Stimulated activated CD4-positive, alpha-beta T cell treated with anti-CD3 and anti-CD28 coated beads, Interleukin-15, amount 100 ng/mL, for 48 hours (primary cell): Measurements from ENCODE around the gene MST1R.
A peak's percentile ranks its signal among the peaks of the same experiment; 100 is the strongest.
"Not testable (repeated sequence)": the region's sequence is repeated elsewhere in the genome, so short reads cannot be mapped to it uniquely, and the experiment has no call there.

Source experiments
- DNase-seq, 2 donors: peaks; one replicate each; pipeline ENCODE4 v3.0.0-alpha.2; 2020; ENCODE audit warnings: low read depth in 2 of 2

Gene MST1R

DNA sequence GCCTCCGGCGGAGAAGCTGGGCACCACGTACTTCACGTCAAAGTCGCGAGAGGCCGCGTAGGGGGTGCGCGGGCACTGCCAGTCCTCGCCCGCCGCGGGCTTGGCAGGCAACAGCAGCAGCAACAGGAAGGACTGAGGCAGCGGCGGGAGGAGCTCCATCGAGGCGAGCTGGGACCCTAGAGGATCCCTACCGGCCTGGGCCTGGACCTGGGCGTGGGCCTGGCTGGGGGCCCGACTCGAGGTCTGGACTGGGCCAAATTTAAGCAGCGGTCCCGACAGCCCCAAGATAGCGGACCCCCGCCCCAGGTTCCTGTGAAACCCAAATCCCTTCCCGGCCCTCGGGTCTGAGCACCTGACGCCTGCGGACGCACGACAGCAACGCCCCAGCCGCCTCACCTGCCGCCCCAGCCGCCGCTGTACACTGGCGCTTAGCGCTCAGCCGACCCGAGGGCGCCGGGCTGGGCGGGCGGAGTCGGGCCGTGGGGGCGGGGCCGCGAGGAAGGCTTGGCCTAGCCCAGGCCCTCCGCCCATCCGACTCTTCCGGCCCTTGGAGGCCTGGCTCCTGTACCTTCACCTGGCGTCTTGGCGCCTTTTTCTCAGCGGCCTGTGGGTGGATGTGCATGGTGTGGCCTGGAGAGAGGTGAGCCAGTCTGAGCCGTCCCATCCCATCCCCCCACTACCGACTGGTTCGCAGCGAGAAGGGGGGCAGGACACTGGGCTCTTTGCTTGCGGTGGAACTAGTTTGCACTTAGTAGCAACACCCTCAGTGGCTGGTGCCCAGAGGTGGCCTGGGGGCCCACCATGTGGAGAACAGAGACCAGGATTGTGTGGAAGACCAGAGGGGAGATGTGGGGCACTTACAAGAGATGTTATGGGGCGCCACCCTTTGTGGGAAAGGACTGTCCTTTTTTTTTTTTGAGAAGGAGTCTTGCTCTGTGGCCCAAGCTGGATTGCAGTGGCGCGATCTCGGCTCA lies at the start of gene MST1R:
TSS of gene MST1R (minus strand) at position 423 of the 974 bp plus-strand sequence. CDS start at position 159, 264 bp downstream.
- peak; percentile 77 to 87 for DNase-seq

DNA sequence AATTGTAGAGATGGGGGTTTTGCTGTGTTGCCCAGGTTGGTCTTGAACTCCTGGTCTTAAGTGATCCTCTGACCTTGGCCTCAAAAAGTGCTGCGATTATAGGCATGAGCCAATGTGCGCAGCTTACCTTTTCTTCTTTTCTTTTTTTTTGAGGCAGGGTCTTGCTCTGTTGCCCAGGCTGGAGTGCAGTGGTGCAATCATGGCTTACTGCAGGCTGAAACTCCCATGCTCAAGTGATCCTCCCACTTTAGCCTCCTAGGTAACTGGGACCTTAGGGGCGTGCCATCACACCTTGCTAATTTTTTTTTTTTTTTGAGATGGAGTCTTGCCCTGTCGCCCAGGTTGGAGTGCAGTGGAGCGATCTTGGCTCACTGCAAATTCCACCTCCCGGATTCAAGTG lies 49.3 kb upstream of the MST1R start:
- DNase-seq, result no peak

DNA sequence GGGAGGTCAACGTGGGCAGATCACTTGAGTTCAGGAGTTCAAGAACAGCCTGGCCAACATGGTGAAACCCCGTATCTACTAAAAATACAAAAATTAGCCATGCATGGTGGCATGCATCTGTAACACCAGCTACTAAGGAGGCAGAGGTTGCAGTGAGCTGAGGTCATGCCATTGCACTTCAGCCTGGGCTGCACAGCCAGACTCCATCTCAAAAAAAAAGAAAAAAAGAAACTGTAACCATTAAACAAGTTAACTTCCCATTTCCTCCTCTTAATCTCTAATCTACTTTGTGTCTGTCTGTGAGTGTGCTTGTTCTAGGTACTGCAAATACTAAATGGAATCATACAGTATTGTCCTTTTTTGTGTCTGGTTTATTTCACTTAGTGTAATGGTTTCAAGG lies 39.0 kb upstream of the MST1R start:
- DNase-seq, result no peak

DNA sequence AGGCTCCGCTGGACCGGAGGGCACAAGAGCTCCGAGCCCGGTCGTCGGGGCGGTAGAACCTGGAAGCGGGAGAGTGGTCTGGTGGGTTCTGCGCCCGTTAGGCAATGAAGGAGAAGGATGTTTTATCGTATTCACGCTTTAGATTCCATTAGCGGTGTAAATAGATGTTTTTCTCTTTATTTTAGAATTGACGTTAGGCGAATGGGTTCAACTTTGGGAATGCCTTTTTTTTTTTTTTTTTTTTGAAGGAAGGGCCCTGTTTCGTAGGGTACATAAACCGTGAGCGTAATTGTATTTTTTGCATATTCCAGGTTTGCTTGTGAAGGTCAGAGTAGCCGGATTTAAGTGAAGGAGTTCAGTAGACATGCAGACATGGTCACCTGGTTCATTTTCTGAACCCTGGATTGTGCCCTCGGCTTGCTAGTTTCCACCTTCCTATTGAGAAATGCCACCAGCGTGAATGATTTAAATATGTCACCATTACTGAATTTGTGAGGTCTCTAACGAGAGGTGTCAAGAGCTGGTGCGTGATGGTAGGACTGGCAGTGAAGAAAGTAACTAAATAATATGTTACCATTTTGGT lies 37.1 kb upstream of the MST1R start:
- DNase-seq, result no peak

DNA sequence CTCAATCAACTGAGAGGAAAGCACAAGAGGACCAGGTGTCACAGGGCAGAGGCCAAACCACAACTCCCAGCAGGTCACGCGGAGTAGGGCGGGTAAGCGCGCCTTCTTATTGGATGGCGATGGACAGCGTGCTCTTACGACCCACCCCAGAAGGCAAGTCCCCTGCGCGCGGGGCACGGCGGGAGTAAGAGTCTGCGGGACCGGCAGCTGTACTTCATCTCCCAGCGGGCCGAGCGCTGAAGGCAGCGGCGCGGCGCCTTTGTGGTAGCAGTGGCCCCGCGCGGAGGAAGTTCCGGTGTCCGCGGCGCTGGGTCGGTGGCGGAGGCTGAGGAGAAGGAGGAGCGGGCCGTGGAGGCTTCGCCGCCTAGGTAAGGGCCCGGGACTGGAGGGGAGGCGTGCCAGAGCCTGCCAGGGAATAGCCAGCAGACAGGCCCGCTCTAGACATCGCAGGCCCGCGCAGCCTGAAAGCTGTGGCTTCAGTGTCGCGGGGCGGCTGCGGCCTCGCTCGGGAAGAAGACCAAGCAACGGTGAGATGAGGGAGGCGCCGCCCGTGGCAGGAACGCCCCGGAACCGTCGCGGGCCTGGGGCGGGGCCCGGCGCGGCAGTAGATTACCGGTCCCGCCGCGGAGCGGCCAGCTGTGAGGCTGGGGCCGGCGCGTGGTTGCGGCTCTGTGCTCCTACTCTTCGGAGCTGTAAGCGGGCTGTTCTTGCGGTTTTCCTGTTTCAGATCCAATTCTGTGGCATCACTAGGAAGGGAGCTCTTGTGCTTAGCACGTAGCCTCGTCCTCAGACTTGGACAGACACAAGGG lies 36.4 kb upstream of the MST1R start, which contains the start of gene RBM6:
TSS of gene RBM6 (plus strand) at position 293 of the 809 bp plus-strand sequence. CDS start 22,492 bp downstream, outside the sequence.
- peak; percentile 92 to 96 for DNase-seq

DNA sequence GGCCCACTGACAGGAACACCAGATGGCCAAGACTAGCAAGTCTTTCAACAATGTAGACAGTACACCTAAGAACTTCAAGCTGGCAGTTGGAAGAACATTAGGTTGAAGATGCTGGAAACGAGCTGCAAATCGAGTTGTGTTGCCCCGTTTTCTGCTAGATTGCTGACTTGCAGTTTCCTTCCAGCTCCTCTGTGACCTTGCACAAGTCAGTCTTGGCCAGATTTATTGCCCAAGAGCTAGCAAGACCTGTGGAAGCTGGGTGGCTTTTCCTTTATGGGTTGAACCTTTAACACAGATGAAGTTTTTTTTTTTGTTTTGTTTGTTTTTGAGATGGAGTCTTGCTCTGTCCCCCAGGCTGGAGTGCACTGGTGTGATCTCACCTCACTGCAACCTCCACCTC lies 33.4 kb upstream of the MST1R start:
- DNase-seq, result no peak

DNA sequence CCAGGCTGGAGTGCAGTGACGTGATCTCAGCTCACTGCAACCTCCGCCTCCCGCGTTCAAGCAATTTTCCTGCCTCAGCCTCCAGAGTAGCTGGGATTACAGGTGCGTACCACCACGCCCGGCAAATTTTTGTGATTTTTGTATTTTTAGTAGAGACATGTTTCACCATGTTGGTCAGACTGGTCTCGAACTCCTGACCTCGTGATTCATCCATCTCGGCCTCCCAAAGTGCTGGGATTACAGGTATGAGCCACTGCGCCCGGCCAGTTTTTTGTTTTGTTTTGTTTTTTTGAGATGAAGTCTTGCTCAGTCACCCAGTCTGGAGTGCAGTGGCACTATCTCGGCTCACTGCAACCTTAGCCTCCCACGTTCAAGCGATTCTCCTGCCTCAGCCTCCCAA lies 28.6 kb upstream of the MST1R start:
- not testable (repeated sequence) for DNase-seq

DNA sequence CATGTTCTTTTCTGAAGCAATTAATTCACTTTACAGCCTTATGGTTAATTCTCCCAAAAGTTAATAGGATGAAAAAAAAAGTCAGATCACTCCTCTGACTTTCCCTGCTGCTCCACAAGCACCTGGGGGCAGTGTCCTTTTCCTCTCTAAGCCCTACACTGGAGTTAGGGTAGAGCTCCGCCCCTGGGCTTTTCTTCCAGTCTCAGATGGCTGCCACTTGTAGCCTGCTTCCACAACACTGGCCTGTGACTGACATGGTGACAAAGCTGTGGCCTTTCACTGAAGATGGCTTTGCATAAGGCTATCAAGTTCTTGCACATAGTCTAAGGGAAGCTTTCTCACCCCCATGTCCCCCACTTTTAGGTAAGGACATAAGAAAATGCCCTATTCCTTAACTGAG lies 27.2 kb upstream of the MST1R start:
- no peak for DNase-seq

DNA sequence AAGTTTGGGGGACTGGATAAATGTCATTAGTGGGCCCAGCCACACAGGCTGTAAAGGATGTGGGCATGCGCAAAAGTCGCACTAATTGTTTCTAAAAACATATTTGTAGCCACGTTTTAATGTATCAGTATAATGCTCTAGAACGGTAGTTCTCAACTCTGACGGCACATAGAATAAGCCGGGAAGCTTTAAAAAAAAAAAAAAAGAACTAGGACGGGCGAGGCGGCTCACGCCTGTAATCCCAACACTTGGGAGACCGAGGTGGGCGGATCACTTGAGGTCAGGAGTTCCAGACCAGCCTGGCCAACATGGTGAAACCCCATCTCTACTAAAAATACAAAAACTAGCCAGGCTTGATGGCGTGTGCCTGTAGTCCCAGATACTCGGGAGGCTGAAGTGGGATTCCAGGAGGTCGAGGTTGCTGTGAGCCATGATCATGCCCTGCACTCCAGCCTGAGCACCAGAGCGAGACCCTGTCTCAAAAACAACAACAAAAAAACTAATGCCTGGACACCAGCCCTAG lies 26.6 kb upstream of the MST1R start:
- DNase-seq, result no peak

DNA sequence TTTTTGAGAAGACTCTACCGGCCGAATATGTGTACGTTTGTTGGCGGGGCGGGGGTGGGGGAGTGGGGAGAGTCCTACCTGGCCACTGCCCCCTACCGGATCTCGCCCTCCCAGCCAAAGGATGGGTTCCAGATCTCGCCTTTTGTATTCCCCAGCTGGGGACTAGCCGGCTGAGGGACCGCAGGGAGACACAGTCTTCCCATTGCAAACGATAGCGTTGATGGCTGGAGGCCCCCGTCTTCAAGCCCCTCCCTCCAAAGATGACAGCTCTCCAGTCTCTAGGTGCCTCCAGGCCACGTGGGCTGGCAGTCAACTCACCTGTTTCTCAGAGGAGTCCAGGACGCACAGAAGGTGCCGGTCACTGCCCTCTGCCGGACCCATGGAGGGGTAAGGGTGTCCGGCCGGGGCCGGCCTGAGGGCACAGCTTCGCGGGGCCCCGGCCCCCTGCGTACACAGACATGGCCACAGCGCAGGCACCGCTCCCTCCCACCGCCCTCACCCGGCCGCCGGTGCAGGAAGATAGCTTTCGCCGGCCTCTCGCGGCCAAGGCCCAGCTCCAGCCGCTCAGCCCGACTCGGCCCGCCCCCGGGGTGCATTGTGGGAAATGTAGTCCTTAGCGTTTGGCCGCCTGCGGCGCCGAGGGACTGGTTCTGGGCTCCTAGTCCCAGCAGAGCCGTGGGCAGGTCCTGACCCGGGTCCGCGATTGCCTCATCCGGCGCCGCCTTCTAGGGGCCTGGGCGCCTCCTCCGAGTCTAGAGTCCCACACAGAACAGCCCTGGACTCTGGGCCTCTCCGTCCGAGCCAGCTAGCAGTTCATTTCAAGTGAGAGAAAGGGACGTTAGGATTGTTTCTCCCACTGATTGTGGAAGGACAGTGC lies 25.9 kb upstream of the MST1R start, which contains the start of gene MON1A:
TSS of gene MON1A (minus strand) at position 521 of the 877 bp plus-strand sequence. CDS start 16,465 bp downstream, outside the sequence.
- DNase-seq, result peak; percentile 78 to 86

DNA sequence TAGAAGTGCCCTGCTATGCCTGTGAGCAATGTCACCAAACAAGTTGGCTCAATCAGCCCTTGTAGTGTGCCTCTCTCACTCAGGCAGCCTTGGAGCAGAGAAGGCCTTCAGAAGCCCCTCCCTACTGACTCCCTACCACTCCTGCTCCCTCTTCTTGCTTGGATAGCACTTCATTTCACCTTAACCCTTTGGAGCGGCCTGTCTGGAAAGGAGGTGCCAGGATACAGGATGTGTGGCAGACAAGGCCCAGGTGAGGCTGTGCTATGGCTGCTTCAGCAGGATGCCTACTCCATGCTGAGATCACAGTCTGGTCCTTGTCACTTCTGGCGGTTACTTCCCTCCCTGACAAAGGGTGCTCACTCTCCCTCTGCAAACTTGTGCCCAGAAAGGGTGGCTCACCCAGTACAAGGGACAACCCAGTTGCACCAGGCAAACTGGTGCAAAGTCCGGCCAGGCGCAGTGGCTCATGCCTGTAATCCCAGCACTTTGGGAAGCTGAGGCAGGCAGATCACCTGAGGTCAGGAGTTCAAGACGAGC lies 24.9 kb upstream of the MST1R start:
- DNase-seq, result no peak

DNA sequence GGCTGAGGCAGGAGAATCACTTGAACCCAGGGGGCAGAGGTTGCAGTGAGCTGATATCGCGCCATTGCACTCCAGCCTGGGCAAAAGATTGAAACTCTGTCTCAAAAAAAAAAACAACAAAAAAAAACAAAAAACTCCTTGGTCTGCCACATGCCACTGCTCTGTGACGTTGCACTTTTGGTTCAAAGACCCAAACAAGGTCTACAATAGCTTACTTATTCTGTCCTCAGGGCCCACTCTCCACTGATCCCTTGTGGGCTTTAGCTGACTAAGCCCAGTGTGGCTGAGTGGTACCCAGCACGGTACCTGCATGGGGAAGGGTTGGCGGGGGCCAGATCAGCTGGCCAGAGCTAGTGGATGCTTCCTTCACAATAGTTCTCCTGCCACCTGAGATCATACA lies 24.1 kb upstream of the MST1R start:
- no peak for DNase-seq

DNA sequence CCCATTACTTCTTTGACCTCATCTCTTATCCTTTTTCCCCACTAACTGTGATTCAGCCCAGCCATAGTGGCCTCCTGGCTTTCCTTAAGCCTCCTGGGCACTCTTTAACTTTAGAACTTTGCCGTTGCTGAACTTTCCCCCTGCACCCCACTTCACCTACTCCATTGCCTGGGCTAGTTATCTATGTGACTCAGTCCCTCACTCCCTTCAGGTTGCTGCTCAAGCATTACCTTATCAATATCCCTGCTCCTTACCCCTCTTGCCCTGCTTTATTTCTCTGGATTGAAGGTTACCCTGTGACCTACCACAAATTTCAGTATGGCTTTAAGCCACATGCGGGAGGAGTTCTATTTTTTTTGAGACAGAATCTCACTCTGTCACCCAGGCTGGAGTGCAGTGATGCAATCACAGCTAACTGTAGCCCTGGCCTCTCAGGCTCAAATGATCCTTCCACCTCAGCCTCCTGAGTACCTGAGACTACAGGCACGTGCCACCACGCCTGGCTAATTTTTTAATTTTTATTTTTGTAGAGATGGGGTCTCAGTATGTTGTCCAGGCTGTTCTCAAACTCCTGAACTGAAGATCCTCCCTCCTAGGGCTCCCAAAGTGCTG lies 22.6 kb upstream of the MST1R start:
- no peak for DNase-seq

DNA sequence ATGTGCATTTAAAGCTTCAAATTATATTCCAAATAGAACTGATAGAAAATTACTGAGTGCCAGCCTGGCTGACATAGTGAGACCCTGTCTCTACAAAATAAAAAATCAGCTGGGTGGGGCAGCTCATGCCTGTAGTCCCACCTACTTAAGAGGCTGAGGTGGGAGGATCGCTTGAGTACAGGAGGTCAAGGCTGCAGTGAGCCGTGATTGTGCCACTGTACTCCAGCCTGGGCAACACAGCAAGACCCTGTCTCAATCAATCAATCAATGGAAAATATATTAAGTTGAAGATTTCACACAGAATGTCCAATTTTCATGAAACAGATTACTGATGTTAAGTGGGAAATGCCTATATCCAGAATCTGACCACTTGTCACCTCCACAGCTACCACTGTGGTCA lies 21.8 kb upstream of the MST1R start:
- no peak for DNase-seq

DNA sequence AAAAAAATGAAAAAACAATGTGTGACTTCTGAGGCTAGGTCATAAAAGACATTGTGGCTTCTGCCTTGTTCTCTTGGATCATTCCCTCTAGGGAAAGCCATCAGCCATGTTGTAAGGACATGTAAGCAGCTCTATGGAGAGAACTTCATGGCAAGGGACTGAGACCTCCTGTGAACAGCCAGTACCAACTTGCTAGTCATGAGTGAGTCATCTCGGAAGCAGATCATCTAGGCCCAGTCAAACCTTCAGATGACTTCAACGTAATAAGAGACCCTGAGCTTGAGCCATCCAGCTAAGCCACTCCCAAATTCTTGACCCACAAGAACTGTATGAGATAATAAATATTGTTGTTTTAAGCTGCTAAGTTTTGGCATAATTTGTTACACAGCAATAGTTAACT lies 21.0 kb upstream of the MST1R start:
- no peak for DNase-seq

DNA sequence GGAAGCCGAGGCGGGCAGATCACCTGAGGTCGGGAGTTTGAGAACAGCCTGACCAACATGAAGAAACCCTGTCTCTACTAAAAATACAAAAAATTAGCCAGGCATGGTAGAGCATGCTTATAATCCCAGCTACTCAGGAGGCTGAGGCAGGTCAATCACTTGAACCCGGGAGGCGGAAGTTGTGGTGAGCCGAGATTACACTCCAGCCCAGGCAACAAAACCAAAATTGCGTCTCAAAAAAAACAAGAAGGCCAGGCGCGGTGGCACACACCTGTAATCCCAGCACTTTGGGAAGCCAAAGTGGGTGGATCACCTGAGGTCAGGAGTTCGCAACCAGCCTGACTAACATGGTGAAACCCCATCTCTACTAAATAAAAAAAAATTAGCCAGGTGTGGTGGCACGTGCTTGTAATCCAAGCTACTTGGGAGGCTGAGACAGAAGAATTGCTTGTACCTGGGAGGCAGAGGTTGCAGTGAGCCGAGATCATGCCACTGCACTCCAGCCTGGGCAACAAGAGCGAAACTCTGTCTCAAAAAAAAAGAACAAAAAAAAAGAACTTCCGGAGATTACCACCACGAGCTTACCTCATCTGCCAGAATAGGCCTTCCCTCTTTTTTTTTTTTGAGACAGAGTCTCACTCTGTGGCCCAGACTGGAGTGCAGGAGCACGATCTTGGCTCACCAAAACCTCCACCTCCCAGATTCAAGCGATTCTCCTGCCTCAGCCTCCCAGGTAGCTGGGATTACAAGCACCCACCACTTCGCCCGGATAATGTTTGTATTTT lies 14.3 kb upstream of the MST1R start:
- not testable (repeated sequence) for DNase-seq

DNA sequence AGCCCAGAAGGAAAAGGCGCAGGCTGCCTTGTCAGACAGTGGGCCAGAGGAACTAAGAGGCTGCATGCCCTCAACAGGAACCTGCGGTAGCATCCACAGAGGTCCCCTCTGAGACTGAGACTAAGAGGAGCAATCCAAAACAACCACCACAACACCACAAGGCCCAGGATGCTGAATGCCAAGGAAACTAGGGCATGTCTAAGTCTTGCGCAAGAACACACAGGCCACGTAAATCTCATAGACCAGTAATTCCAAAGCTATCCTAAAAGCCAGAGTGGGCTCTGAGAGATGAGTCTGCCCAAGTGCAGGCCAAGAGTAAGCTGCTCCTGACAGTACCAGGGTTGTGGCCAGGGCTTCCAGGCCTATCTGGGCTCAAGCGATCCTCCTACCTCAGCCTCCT lies 13.0 kb upstream of the MST1R start:
- DNase-seq, result no peak

DNA sequence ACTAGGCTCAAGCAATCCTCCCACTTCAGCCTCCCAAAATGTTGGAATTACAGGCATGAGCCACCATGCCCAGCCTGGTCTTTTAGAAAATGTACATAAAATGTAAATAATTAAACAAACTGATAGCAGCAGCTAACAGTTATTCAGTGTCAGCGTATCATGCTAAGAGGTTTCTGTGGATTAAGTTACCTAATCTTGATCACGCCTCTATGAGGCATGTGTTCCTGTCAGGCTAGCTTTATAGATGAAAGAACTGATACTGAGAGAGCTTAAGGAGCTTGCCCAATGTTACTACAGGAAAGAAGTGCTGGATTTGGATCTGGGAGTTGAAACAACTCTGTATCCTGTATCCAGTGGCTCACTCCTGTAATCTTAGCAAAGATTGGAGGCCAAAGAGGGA lies 11.2 kb upstream of the MST1R start:
- no peak for DNase-seq

DNA sequence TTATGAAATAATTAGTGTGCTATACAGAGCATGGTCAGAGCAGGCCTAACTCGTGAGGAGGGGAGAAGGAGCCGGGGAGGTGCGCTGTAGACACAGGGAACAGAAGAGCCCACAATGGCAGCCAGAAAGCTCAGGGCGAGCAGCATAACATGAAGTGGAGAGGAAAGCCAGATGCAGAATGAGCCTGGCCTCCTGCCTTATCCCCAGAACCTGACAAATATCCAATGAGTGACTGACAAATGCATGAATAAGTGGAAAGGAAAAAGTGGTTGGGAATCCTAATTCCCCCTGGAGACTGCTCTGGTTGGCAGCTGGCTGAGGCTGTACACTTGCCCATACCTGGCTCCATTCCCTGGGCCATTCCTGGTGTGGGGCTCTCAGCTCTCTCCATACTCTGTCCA lies 9.2 kb upstream of the MST1R start:
- no peak for DNase-seq
